Heart left ventricle (tissue), 16 donors: ENCODE measurements around the gene RPTOR. TPM values are rescaled to one million over a fixed set of nuclear protein-coding genes. Genes with fewer than 3 reads are reported as not detected.
A peak's percentile ranks its signal among the peaks of the same experiment; 100 is the strongest.

ENCODE experiments used
- ATAC-seq, 4 donors: fragments of 200-7000 bp; cut with Tn5 transposase; one replicate each; pipeline ENCODE4 v1.9.1; 2020 to 2022; ENCODE audit warnings: moderate library complexity in 4 of 4, mild to moderate bottlenecking in 3 of 4, moderate number of reproducible peaks in 1 of 4
- DNase-seq, 5 donors: peaks; one replicate each; pipeline ENCODE4 v3.0.0-alpha.2; 2020
- H3K27ac ChIP-seq, 12 donors: fragments of 200-600 bp; sonication (generic) in 4 of 12; one replicate each; pipeline versions ENCODE4 v1.5.0 to v1.8.0; 2016 to 2022; ENCODE audit warnings: mild to moderate bottlenecking in 2 of 12
- H3K27me3 ChIP-seq, 9 donors: fragments of 200-600 bp; sonication (generic) in 2 of 9; one replicate each; pipeline versions ENCODE4 v1.5.1 to v1.8.0; 2016 to 2022; ENCODE audit warnings: mild to moderate bottlenecking in 3 of 9
- H3K36me3 ChIP-seq, 9 donors: fragments of 200-600 bp; sonication (generic) in 2 of 9; one replicate each; pipeline versions ENCODE4 v1.5.0 to v1.8.0; 2018 to 2022; ENCODE audit warnings: mild to moderate bottlenecking in 2 of 9
- H3K4me1 ChIP-seq, 12 donors: fragments of 200-600 bp; sonication (generic) in 4 of 12; one replicate each; pipeline versions ENCODE4 v1.5.0 to v1.8.0; 2016 to 2022; ENCODE audit warnings: mild to moderate bottlenecking in 3 of 12
- H3K4me3 ChIP-seq, 12 donors: fragments of 200-600 bp; sonication (generic) in 4 of 12; one replicate each; pipeline versions ENCODE4 v1.5.0 to v1.8.0; 2017 to 2022; ENCODE audit warnings: mild to moderate bottlenecking in 9 of 12, moderate library complexity in 4 of 12
- H3K9me3 ChIP-seq, 12 donors: fragments of 200-600 bp; sonication (generic) in 4 of 12; one replicate each; pipeline versions ENCODE4 v1.5.0 to v1.8.0; 2016 to 2022; ENCODE audit warnings: mild to moderate bottlenecking in 1 of 12
- POLR2A ChIP-seq, 2 donors: fragments of 450-650 bp; IDR thresholded peaks; one replicate each; pipeline ENCODE4 v1.6.1; 2017; ENCODE audit warnings: antibody characterized with exemption in 2 of 2, mild to moderate bottlenecking in 2 of 2, moderate library complexity in 2 of 2
- WGBS, 4 donors: extraction: QIAGEN DNeasy Blood & Tissue Kit in 2 of 4; methylation state at CpG; one replicate each; pipeline versions ENCODE4 v1.1.5 to v1.1.7; 2013 to 2018; 5-methylcytosine and 5-hydroxymethylcytosine counted together
- intact Hi-C, 10 donors: fragments of 100-400 bp; cut with DNase I; formaldehyde crosslinking; loops; one replicate each; pipeline versions ENCODE4 v1.11.1 to v1.14.2; 2022
- polyA plus RNA-seq, 2 donors: library from polyadenylated mRNA; stranded (reverse); fragments of 200-250 nt; gene quantifications; one replicate each; pipeline ENCODE4 v1.2.3, GENCODE V29; 2013
- total RNA-seq, 9 donors: library from RNA; depleted of rRNA in 2 of 9; stranded (reverse); fragments of >200 nt in 2 of 9; fragmentation: NEBNext Ultra II Directional in 3 of 9; extraction: Animal tissue kit (Norgen Biotek cat#: 25700) in 3 of 9; gene quantifications; one replicate each; pipeline versions ENCODE4 v1.1.0 to v1.2.4, GENCODE V29; 2016 to 2023
- TF ChIP-seq, protein P1 (sequence below), 12 donors: fragments of 200-600 bp; sonication (generic) in 4 of 12; IDR thresholded peaks; one replicate each; pipeline versions ENCODE4 v1.5.0 to v1.8.0; 2018 to 2022; ENCODE audit warnings: antibody characterized with exemption in 12 of 12, mild to moderate bottlenecking in 5 of 12
- donor health status: ischemic (EF 13 %, LVEDD 7.1; RV severe dilation, severe dysfunction).
- donor health status: healthy with polysubstance abuse.
- donor health status: DM: no; HTN: yes; CAD: no.
- donor health status: DM: no; HTN: no; CAD: no.
- donor health status: ischemic (EF 25% LVEDD 6.9; RV normal size, moderate dysfunction).
- donor health status: ischemic (EF 25% LVEDD 5.7; RV mildly dilated, moderate dysfunction).
- donor health status: healthy.
- donor health status: DM: yes; HTN: yes; CAD: no.
- donor health status: ischemic (EF 35%, LVEDD 5.7; RV mildly dilated, moderate dysfunction).
- donor health status: nonischemic (EF 11% LVEDD 7.7; RV severe dilation, severe dysfunction).
- donor health status: DM: yes; HTN: yes; CAD: no.
- donor health status: PGD.
- donor health status: ischemic (EF 29% LVEDD 5.4; RV normal size, mild dysfunction).
- donor health status: nonischemic (EF 23%, LVEDD 6.1; RV moderate dilation, normal function).

The RPTOR gene
- total and polyA plus RNA-seq, 11 donors: 14.7 to 31.7 (median 26.0) TPM

DNA sequence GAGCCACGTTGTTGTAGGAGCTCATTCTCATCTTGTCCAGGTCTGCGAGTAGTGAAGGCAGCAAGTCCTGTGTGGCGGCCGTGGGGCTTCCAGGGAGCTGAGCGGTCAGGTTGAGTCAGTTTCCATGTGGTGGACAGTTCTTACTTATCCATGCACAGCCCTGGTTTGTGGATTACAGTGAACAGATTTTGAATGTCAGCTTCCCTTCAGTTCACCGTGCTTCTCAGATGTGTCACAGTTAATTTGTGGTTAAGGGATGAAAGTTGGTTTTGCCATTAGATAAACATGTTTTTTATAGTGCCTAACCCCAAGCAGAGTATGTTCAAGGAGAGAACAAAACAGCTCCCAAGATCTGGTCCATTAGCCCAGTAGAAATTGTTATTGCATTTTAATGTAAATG is 103.1 kb downstream of the RPTOR start:
- H3K4me3 ChIP-seq: no peak overlapping the region
- DNase-seq: no peak
- peaks cover 4 to 25% (median 19%) of the 10 kb centered on the region in 12 donors for H3K4me1 ChIP-seq
- peaks cover 0 to 8% (median 3%) of the 10 kb centered on the region in 9 donors for H3K36me3 ChIP-seq
- H3K9me3 ChIP-seq: no peaks in the 10 kb centered on the region
- H3K27ac ChIP-seq: no peak overlapping the region
- no peak for ATAC-seq
- intact Hi-C loops: no loop called here
- H3K27me3 ChIP-seq: no peaks in the 10 kb centered on the region
- TF ChIP-seq POLR2A (IDR thresholded peaks at IDR 0.05): no peak
- TF ChIP-seq, protein P1, sequence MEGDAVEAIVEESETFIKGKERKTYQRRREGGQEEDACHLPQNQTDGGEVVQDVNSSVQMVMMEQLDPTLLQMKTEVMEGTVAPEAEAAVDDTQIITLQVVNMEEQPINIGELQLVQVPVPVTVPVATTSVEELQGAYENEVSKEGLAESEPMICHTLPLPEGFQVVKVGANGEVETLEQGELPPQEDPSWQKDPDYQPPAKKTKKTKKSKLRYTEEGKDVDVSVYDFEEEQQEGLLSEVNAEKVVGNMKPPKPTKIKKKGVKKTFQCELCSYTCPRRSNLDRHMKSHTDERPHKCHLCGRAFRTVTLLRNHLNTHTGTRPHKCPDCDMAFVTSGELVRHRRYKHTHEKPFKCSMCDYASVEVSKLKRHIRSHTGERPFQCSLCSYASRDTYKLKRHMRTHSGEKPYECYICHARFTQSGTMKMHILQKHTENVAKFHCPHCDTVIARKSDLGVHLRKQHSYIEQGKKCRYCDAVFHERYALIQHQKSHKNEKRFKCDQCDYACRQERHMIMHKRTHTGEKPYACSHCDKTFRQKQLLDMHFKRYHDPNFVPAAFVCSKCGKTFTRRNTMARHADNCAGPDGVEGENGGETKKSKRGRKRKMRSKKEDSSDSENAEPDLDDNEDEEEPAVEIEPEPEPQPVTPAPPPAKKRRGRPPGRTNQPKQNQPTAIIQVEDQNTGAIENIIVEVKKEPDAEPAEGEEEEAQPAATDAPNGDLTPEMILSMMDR (IDR thresholded peaks at IDR 0.05): no peak
- 78 to 91% (median 79%) methylated on average over 6 of the region's 6 CpGs for WGBS, 4 donors

DNA sequence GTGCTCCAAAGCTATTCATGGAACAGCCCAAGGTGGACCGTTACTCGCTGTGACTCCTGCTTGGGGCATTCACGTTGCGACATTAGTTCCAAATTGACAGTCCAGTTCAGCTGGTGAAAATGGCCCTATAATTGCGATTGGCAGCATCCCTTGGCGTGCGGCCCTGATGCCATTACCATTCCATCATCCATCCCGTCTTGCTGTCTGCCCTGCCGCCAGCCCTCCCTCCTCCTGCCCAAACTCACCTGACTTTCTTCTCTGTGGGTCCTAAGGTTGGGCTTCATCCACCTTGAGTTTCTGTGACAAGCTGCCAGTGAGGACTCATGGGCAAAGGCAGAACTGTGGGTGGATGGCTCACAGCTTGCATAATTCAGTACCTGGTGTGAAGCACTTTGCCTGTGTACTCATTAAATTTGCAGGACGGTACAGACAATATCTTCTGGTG is 104.6 kb downstream of the RPTOR start:
- DNase-seq (no peak), ATAC-seq (no peak)
- Histone ChIP-seq H3K27me3 (no peaks in the 10 kb centered on the region), H3K27ac (peak overlapping the region in 9 of 12 donors; percentile 13 to 83 (median 42)), H3K4me1 (peaks cover 4 to 25% (median 19%) of the 10 kb centered on the region in 12 donors), H3K36me3 (no peaks in the 10 kb centered on the region), H3K4me3 (no peak overlapping the region), H3K9me3 (no peaks in the 10 kb centered on the region)
- intact Hi-C loops: no loop called here
- TF ChIP-seq, protein P1 (IDR thresholded peaks at IDR 0.05): no peak
- TF ChIP-seq POLR2A (IDR thresholded peaks at IDR 0.05): no peak
- WGBS, 4 donors: 88 to 90% (median 89%) methylated on average over 8 to 10 of the region's 10 CpGs

- Histone ChIP-seq H3K4me3 (peak overlapping the region in 5 of 12 donors; percentile 5 to 25 (median 15)), H3K27ac (peak overlapping the region in 10 of 12 donors; percentile 33 to 83 (median 60)), H3K4me1 (peaks cover 4 to 25% (median 19%) of the 10 kb centered on the region in 12 donors), H3K36me3 (no peaks in the 10 kb centered on the region), H3K9me3 (peaks cover 0 to 5% (median 0%) of the 10 kb centered on the region in 12 donors), H3K27me3 (no peaks in the 10 kb centered on the region)
- intact Hi-C loops: loop anchor here in 1 of 10 donors (10.0 kb wide), 1 partner anchor 225 kb away; no protein-coding TSS in a partner anchor
- ATAC-seq: peak; percentile 74 to 97 (median 92)
- no peak for TF ChIP-seq POLR2A (IDR thresholded peaks at IDR 0.05)
- TF ChIP-seq, protein P1 (IDR thresholded peaks at IDR 0.05): peak; percentile 22 to 79 (median 50)
- DNase-seq: peak; percentile 74 to 91 (median 84)
- 50 to 61% (median 51%) methylated on average over 14 of the region's 14 CpGs for WGBS, 4 donors
These were observed 105.2 kb downstream of the RPTOR start for GRCh38 chr17:80649672-80650330.

- DNase-seq (no peak), ATAC-seq (no peak)
- Histone ChIP-seq H3K27ac (peak overlapping the region in 9 of 12 donors; percentile 33 to 83 (median 61)), H3K36me3 (no peaks in the 10 kb centered on the region), H3K4me3 (peak overlapping the region in 3 of 12 donors; percentile 5 to 24 (median 15)), H3K9me3 (peaks cover 0 to 5% (median 0%) of the 10 kb centered on the region in 12 donors), H3K27me3 (no peaks in the 10 kb centered on the region), H3K4me1 (peaks cover 4 to 25% (median 19%) of the 10 kb centered on the region in 12 donors)
- intact Hi-C loops: loop anchor here in 1 of 10 donors (10.0 kb wide), 1 partner anchor 226 kb away; no protein-coding TSS in a partner anchor
- TF ChIP-seq POLR2A (IDR thresholded peaks at IDR 0.05): no peak
- TF ChIP-seq, protein P1 (IDR thresholded peaks at IDR 0.05): peak in 1 of 12 donors; percentile 4
- WGBS, 4 donors: 71 to 81% (median 74%) methylated on average over 5 to 8 of the region's 8 CpGs
These were observed 105.7 kb downstream of the RPTOR start for GRCh38 chr17:80650331-80650672.
